ENCODE measurements around the gene AHI1. TPM values are rescaled to one million over a fixed set of nuclear protein-coding genes. Genes with fewer than 3 reads are reported as not detected.

Gene AHI1
- total RNA-seq, 1 donor from 2014 or later: 14.2 TPM

GRCh38 chr6:135282395-135282794, 215.1 kb downstream of the AHI1 start:
- Mint-ChIP-seq H3K9me3 (ENCODE audit: unreplicated experiment) (peaks cover 3% of the 10 kb centered on the region), H3K27ac (ENCODE audit: unreplicated experiment) (no peak overlapping the region), H3K4me3 (ENCODE audit: unreplicated experiment) (no peak overlapping the region), H3K4me1 (ENCODE audit: low read depth, unreplicated experiment) (no peaks in the 10 kb centered on the region), H3K27me3 (ENCODE audit: low read depth, unreplicated experiment) (peaks cover 2% of the 10 kb centered on the region), H3K36me3 (ENCODE audit: low read depth, unreplicated experiment) (no peaks in the 10 kb centered on the region)
- FAIRE-seq (no peak), DNase-seq (ENCODE audit: low read depth) (no peak)
- Histone ChIP-seq H3K9me3 (ENCODE audit: insufficient read depth, low read depth, low read length) (no peaks in the 10 kb centered on the region), H3K27ac (ENCODE audit: low read depth, low read length) (no peak overlapping the region), H2AFZ (ENCODE audit: low read depth, low read length) (no peak overlapping the region), H4K20me1 (ENCODE audit: insufficient read depth, low read length) (no peaks in the 10 kb centered on the region), H3K4me1 (ENCODE audit: insufficient read depth, low read length) (no peaks in the 10 kb centered on the region), H3K79me2 (ENCODE audit: insufficient read depth, low read length) (no peaks in the 10 kb centered on the region), H3K4me2 (ENCODE audit: low read length) (no peak overlapping the region), H3K9ac (ENCODE audit: low read length) (no peak overlapping the region), H3K4me3 (ENCODE audit: insufficient read depth, low read depth, low read length) (no peak overlapping the region), H3K36me3 (ENCODE audit: insufficient read depth, low read length) (no peaks in the 10 kb centered on the region), H3K27me3 (ENCODE audit: insufficient read depth, low read length) (no peaks in the 10 kb centered on the region)
- TF ChIP-seq EZH2 (IDR thresholded peaks at IDR 0.05; ENCODE audit: insufficient read depth, low read length): no peak
- no peak for TF ChIP-seq CTCF (IDR thresholded peaks at IDR 0.05; ENCODE audit: insufficient read depth, low read depth, low read length)

GRCh38 chr6:135281964-135282363, 215.6 kb downstream of the AHI1 start:
- DNase-seq (ENCODE audit: low read depth) (no peak), FAIRE-seq (no peak)
- Mint-ChIP-seq H3K27ac (ENCODE audit: unreplicated experiment) (no peak overlapping the region), H3K4me3 (ENCODE audit: unreplicated experiment) (no peak overlapping the region), H3K27me3 (ENCODE audit: low read depth, unreplicated experiment) (peaks cover 2% of the 10 kb centered on the region), H3K9me3 (ENCODE audit: unreplicated experiment) (peaks cover 1% of the 10 kb centered on the region), H3K4me1 (ENCODE audit: low read depth, unreplicated experiment) (no peaks in the 10 kb centered on the region), H3K36me3 (ENCODE audit: low read depth, unreplicated experiment) (no peaks in the 10 kb centered on the region)
- Histone ChIP-seq H3K4me3 (ENCODE audit: insufficient read depth, low read depth, low read length) (no peak overlapping the region), H4K20me1 (ENCODE audit: insufficient read depth, low read length) (no peaks in the 10 kb centered on the region), H3K9me3 (ENCODE audit: insufficient read depth, low read depth, low read length) (no peaks in the 10 kb centered on the region), H3K36me3 (ENCODE audit: insufficient read depth, low read length) (no peaks in the 10 kb centered on the region), H3K4me1 (ENCODE audit: insufficient read depth, low read length) (no peaks in the 10 kb centered on the region), H2AFZ (ENCODE audit: low read depth, low read length) (no peak overlapping the region), H3K4me2 (ENCODE audit: low read length) (no peak overlapping the region), H3K27ac (ENCODE audit: low read depth, low read length) (no peak overlapping the region), H3K9ac (ENCODE audit: low read length) (no peak overlapping the region), H3K79me2 (ENCODE audit: insufficient read depth, low read length) (no peaks in the 10 kb centered on the region), H3K27me3 (ENCODE audit: insufficient read depth, low read length) (no peaks in the 10 kb centered on the region)
- TF ChIP-seq CTCF (IDR thresholded peaks at IDR 0.05; ENCODE audit: insufficient read depth, low read depth, low read length): no peak
- no peak for TF ChIP-seq EZH2 (IDR thresholded peaks at IDR 0.05; ENCODE audit: insufficient read depth, low read length)

GRCh38 chr6:135281227-135281626, 216.3 kb downstream of the AHI1 start:
- TF ChIP-seq CTCF (IDR thresholded peaks at IDR 0.05; ENCODE audit: insufficient read depth, low read depth, low read length) (no peak), EZH2 (IDR thresholded peaks at IDR 0.05; ENCODE audit: insufficient read depth, low read length) (no peak)
- Histone ChIP-seq H3K36me3 (ENCODE audit: insufficient read depth, low read length) (no peaks in the 10 kb centered on the region), H3K27ac (ENCODE audit: low read depth, low read length) (no peak overlapping the region), H3K4me2 (ENCODE audit: low read length) (no peak overlapping the region), H3K9me3 (ENCODE audit: insufficient read depth, low read depth, low read length) (no peaks in the 10 kb centered on the region), H2AFZ (ENCODE audit: low read depth, low read length) (no peak overlapping the region), H4K20me1 (ENCODE audit: insufficient read depth, low read length) (no peaks in the 10 kb centered on the region), H3K4me3 (ENCODE audit: insufficient read depth, low read depth, low read length) (no peak overlapping the region), H3K27me3 (ENCODE audit: insufficient read depth, low read length) (no peaks in the 10 kb centered on the region), H3K79me2 (ENCODE audit: insufficient read depth, low read length) (no peaks in the 10 kb centered on the region), H3K9ac (ENCODE audit: low read length) (no peak overlapping the region), H3K4me1 (ENCODE audit: insufficient read depth, low read length) (no peaks in the 10 kb centered on the region)
- H3K9me3 Mint-ChIP-seq (ENCODE audit: unreplicated experiment): no peaks in the 10 kb centered on the region
- H3K4me3 Mint-ChIP-seq (ENCODE audit: unreplicated experiment): no peak overlapping the region
- H3K36me3 Mint-ChIP-seq (ENCODE audit: low read depth, unreplicated experiment): no peaks in the 10 kb centered on the region
- H3K27ac Mint-ChIP-seq (ENCODE audit: unreplicated experiment): no peak overlapping the region
- H3K27me3 Mint-ChIP-seq (ENCODE audit: low read depth, unreplicated experiment): peaks cover 2% of the 10 kb centered on the region
- DNase-seq (ENCODE audit: low read depth): no peak
- H3K4me1 Mint-ChIP-seq (ENCODE audit: low read depth, unreplicated experiment): no peaks in the 10 kb centered on the region
- no peak for FAIRE-seq

Measured in astrocyte (in vitro differentiated cells and primary cell).